Esophagus (tissue), 2 donors: Measurements from ENCODE around the gene CACNA1A. TPM values are rescaled to one million over a fixed set of nuclear protein-coding genes. Genes with fewer than 3 reads are reported as not detected.

ENCODE experiments used
- H3K27ac ChIP-seq, 2 donors: one replicate each; pipeline ENCODE4 v1.5.1; 2013; ENCODE audit warnings: low read depth in 2 of 2, mild to moderate bottlenecking in 2 of 2, inconsistent platforms in 1 of 2, low read length in 1 of 2, moderate library complexity in 1 of 2
- H3K27me3 ChIP-seq, 2 donors: one replicate each; pipeline ENCODE4 v1.6.1; 2013; ENCODE audit warnings: low read length in 2 of 2, control low read depth in 1 of 2, mild to moderate bottlenecking in 1 of 2; ENCODE audit not compliant: insufficient read depth in 2 of 2, control insufficient read depth in 1 of 2
- H3K36me3 ChIP-seq, 2 donors: one replicate each; pipeline ENCODE4 v1.6.1; 2013; ENCODE audit warnings: low read length in 1 of 2; ENCODE audit not compliant: control insufficient read depth in 2 of 2, insufficient read depth in 2 of 2
- H3K4me1 ChIP-seq, 2 donors: one replicate each; pipeline ENCODE4 v1.6.1; 2013; ENCODE audit warnings: low read length in 1 of 2; ENCODE audit not compliant: control insufficient read depth in 2 of 2, insufficient read depth in 2 of 2
- H3K4me3 ChIP-seq, 2 donors: one replicate each; pipeline ENCODE4 v1.5.1; 2013; ENCODE audit warnings: low read length in 2 of 2, mild to moderate bottlenecking in 2 of 2, low read depth in 1 of 2, moderate library complexity in 1 of 2
- H3K9me3 ChIP-seq, 2 donors: one replicate each; pipeline ENCODE4 v1.6.1; 2013; ENCODE audit warnings: mild to moderate bottlenecking in 2 of 2, low read depth in 1 of 2, low read length in 1 of 2, moderate library complexity in 1 of 2; ENCODE audit not compliant: control insufficient read depth in 2 of 2, insufficient read depth in 1 of 2
- WGBS, 2 donors: extraction: QIAGEN DNeasy Blood & Tissue Kit; methylation state at CpG; one replicate each; pipeline ENCODE4 v1.1.7; 2013; 5-methylcytosine and 5-hydroxymethylcytosine counted together
- polyA plus RNA-seq, 2 donors: library from polyadenylated mRNA; stranded (reverse); fragments of 200-250 nt; gene quantifications; one replicate each; pipeline ENCODE4 v1.2.3, GENCODE V29; 2013
- donor health status: healthy with polysubstance abuse.
- donor health status: Bipolar disorder and iron deficiency.

CACNA1A gene
- polyA plus RNA-seq, 2 donors: 0.20 to 0.33 TPM

- WGBS, 2 donors: 58 to 63% methylated on average over 1 of the region's 1 CpG
- Histone ChIP-seq H3K4me3 (no peak overlapping the region), H3K27me3 (no peaks in the 10 kb centered on the region), H3K9me3 (no peaks in the 10 kb centered on the region), H3K27ac (peak overlapping the region in 1 of 2 donors; percentile 6), H3K4me1 (peaks cover 6 to 14% of the 10 kb centered on the region in 2 donors), H3K36me3 (no peaks in the 10 kb centered on the region)
These were observed 345.7 kb downstream of the CACNA1A start for GRCh38 chr19:13160557-13160956.

- WGBS, 2 donors: 87 to 89% methylated on average over 3 of the region's 3 CpGs
- H3K4me1 ChIP-seq: peaks cover 4 to 10% of the 10 kb centered on the region in 2 donors
- no peak overlapping the region for H3K4me3 ChIP-seq
- H3K27ac ChIP-seq: no peak overlapping the region
- no peaks in the 10 kb centered on the region for H3K36me3 ChIP-seq
- no peaks in the 10 kb centered on the region for H3K9me3 ChIP-seq
- no peaks in the 10 kb centered on the region for H3K27me3 ChIP-seq
These were observed 346.6 kb downstream of the CACNA1A start for GRCh38 chr19:13159713-13160112.
